Ishikawa (cell line): Measurements from ENCODE around the gene PLEKHH2.

Source experiments
- CEBPB ChIP-seq: IDR thresholded peaks from 2 replicates; pipeline ENCODE4 v1.6.1; 2012
- CREB1 ChIP-seq: IDR thresholded peaks from 2 replicates; pipeline ENCODE4 v1.6.1; 2012; ENCODE audit warnings: low read depth
- EGR1 ChIP-seq: IDR thresholded peaks from 2 replicates; pipeline ENCODE4 v1.6.1; 2012
- EP300 ChIP-seq: IDR thresholded peaks from 2 replicates; pipeline ENCODE4 v1.6.1; 2012; ENCODE audit warnings: borderline replicate concordance
- FOXM1 ChIP-seq: IDR thresholded peaks from 2 replicates; pipeline ENCODE4 v1.6.1; 2012; ENCODE audit warnings: low read depth, borderline replicate concordance
- NFIC ChIP-seq: IDR thresholded peaks from 2 replicates; pipeline ENCODE4 v1.6.1; 2012
- RAD21 ChIP-seq: IDR thresholded peaks from 2 replicates; pipeline ENCODE4 v1.6.1; 2012; ENCODE audit warnings: low read depth
- TAF1 ChIP-seq: IDR thresholded peaks from 2 replicates; pipeline ENCODE4 v1.6.1; 2012; ENCODE audit warnings: low read depth, mild to moderate bottlenecking
- TCF12 ChIP-seq: IDR thresholded peaks from 2 replicates; pipeline ENCODE4 v1.6.1; 2012; ENCODE audit warnings: low read depth
- TEAD4 ChIP-seq: IDR thresholded peaks from 2 replicates; pipeline ENCODE4 v1.6.1; 2012
- YY1 ChIP-seq: IDR thresholded peaks from 2 replicates; pipeline ENCODE4 v1.6.1; 2012; ENCODE audit warnings: low read depth
- ZBTB7A ChIP-seq: IDR thresholded peaks from 2 replicates; pipeline ENCODE4 v1.6.1; 2012; ENCODE audit warnings: low read depth
- TF ChIP-seq, protein P1 (sequence below): IDR thresholded peaks from 2 replicates; pipeline ENCODE4 v1.6.1; 2012; ENCODE audit warnings: low read depth, mild to moderate bottlenecking
- TF ChIP-seq, protein P2 (sequence below): IDR thresholded peaks from 2 replicates; pipeline ENCODE4 v1.6.1; 2012
- TF ChIP-seq, protein P3 (sequence below): IDR thresholded peaks from 2 replicates; pipeline ENCODE4 v1.6.1; 2012

Gene PLEKHH2

DNA sequence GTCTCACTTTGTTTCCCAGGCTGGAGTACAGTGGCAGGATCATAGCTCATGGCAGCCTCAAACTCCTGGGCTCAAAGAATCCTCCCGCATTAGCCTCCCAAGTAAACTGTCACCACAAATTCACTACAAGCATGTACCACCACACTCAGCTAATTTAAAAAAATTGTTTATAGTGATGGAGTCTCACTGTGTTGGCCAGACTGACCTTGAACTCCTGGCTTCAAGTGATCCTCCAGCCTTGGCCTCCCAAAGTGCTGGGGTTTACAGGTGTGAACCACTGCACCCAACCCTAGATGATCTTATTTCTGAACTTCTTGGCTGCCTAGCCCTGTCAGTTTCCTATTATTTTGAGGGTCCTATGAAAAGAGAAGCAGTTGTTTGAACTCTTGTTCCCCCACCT is 151.6 kb downstream of the PLEKHH2 start:
- TF ChIP-seq EP300: no peak
- no peak for TF ChIP-seq ZBTB7A
- no peak for TF ChIP-seq RAD21
- TF ChIP-seq CEBPB: no peak
- TF ChIP-seq EGR1: no peak
- no peak for TF ChIP-seq YY1
- TF ChIP-seq, protein P1, sequence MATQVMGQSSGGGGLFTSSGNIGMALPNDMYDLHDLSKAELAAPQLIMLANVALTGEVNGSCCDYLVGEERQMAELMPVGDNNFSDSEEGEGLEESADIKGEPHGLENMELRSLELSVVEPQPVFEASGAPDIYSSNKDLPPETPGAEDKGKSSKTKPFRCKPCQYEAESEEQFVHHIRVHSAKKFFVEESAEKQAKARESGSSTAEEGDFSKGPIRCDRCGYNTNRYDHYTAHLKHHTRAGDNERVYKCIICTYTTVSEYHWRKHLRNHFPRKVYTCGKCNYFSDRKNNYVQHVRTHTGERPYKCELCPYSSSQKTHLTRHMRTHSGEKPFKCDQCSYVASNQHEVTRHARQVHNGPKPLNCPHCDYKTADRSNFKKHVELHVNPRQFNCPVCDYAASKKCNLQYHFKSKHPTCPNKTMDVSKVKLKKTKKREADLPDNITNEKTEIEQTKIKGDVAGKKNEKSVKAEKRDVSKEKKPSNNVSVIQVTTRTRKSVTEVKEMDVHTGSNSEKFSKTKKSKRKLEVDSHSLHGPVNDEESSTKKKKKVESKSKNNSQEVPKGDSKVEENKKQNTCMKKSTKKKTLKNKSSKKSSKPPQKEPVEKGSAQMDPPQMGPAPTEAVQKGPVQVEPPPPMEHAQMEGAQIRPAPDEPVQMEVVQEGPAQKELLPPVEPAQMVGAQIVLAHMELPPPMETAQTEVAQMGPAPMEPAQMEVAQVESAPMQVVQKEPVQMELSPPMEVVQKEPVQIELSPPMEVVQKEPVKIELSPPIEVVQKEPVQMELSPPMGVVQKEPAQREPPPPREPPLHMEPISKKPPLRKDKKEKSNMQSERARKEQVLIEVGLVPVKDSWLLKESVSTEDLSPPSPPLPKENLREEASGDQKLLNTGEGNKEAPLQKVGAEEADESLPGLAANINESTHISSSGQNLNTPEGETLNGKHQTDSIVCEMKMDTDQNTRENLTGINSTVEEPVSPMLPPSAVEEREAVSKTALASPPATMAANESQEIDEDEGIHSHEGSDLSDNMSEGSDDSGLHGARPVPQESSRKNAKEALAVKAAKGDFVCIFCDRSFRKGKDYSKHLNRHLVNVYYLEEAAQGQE: no peak
- no peak for TF ChIP-seq TAF1
- TF ChIP-seq FOXM1: no peak
- no peak for TF ChIP-seq TCF12
- TF ChIP-seq, protein P2, sequence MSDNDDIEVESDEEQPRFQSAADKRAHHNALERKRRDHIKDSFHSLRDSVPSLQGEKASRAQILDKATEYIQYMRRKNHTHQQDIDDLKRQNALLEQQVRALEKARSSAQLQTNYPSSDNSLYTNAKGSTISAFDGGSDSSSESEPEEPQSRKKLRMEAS: no peak
- TF ChIP-seq, protein P3, sequence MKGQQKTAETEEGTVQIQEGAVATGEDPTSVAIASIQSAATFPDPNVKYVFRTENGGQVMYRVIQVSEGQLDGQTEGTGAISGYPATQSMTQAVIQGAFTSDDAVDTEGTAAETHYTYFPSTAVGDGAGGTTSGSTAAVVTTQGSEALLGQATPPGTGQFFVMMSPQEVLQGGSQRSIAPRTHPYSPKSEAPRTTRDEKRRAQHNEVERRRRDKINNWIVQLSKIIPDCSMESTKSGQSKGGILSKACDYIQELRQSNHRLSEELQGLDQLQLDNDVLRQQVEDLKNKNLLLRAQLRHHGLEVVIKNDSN: no peak
- TF ChIP-seq NFIC: no peak
- TF ChIP-seq TEAD4: no peak
- no peak for TF ChIP-seq CREB1

DNA sequence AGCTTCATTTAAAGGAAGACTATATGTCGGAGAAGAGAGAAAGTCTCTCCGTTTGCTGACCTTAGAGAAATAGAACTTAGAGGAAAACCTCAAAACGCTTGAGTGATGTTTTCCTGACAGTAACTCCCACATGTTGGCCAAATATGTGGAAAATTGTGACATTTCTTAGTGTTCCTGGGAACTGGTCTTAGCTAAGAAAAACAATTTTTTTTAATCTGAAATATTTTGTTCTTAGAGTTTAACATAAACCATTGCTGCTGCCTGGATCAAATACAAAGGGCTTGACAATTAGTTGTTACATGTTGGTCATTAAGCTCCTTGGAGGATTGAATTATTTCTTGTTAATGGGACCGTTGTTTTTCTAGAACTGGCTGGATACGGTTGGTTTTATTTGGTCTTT is 153.1 kb downstream of the PLEKHH2 start:
- TF ChIP-seq CREB1 (no peak), NFIC (no peak), CEBPB (no peak), TAF1 (no peak), TCF12 (no peak), EP300 (no peak)
- TF ChIP-seq, protein P2: no peak

DNA sequence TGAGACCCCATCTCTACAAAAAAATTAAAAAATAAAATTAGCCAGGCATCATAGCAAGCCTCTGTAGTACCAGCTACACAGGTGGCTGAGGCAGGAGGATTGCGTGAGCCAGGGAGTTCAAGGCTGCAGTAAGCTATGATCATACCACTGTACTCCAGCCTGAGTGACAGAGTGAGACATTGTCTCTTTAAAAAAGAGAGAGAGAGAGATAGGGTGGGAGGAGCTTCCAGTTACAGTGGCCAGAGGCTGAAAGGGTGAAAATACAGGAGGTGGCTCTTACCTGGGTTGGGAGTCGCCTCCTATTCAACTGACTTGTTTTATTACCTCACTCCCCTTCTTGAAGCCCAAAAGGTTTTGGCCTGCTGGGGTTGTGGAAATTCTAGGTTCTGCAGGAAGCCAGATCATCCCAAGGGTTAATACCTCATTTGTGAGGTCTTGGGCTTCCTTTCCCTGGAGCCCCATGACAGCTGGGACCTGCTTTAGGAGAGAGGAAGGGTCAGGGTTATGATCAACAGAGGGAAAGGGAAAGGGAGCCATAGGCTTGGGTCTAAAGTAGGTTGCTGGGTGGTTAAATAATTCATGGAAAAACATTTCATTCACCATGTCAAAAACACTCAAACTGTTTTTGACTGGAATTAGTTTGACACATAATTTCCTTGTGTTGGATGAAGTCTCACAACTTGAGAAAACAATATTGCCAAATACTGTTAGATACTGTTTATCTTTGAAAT is 154.1 kb downstream of the PLEKHH2 start:
- TF ChIP-seq RAD21 (no peak), TEAD4 (no peak), NFIC (no peak), YY1 (no peak), TCF12 (no peak)
- TF ChIP-seq, protein P2: no peak
- TF ChIP-seq, protein P3: no peak

DNA sequence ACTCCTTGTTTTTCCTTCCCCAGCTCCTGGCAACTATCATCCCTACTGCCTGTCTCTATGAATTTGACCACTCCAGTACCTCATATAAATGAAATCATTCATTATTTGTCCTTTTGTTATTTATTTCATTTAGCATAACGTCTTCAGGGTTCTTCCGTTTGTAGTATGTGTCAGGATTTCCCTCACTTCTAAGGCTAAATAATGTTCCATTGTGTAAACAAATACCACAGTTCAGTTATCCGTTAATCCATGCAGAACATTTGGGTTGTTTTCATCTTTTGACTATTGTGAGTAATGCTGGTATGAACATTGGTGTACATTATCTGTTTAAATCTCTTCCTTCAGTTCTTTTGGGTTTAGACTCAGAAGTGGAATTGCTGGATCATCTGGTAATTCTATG is 155.6 kb downstream of the PLEKHH2 start:
- TF ChIP-seq EGR1 (no peak), TAF1 (no peak), TCF12 (no peak), ZBTB7A (no peak), FOXM1 (no peak), CEBPB (no peak), EP300 (no peak), NFIC (no peak), RAD21 (no peak), TEAD4 (no peak), CREB1 (no peak), YY1 (no peak)
- TF ChIP-seq, protein P3: no peak
- TF ChIP-seq, protein P2: no peak
- TF ChIP-seq, protein P1: no peak

DNA sequence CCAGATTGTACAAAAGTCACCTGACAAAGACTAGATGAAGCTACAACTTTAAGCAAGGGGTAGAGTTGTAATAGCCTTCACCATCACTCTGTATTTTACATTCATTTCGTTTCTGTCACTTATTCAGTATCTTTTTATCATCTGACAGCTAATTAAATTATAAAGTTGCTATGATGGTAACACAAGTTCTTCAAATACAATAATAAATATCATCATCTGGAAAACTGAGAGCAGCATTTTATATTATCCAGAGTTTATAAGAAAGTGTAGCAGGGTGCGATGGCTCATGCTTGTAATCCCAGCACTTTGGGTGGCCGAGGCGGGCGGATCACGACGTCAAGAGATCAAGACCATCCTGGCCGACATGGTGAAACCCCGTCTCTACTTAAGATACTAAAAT is 157.9 kb downstream of the PLEKHH2 start:
- TF ChIP-seq RAD21: no peak
